Measurements from ENCODE around the gene RIMBP3C.
A peak's percentile ranks its signal among the peaks of the same experiment; 100 is the strongest.
"Not testable (repeated sequence)": the region's sequence is repeated elsewhere in the genome, so short reads cannot be mapped to it uniquely, and the experiment has no call there.

The RIMBP3C gene

DNA sequence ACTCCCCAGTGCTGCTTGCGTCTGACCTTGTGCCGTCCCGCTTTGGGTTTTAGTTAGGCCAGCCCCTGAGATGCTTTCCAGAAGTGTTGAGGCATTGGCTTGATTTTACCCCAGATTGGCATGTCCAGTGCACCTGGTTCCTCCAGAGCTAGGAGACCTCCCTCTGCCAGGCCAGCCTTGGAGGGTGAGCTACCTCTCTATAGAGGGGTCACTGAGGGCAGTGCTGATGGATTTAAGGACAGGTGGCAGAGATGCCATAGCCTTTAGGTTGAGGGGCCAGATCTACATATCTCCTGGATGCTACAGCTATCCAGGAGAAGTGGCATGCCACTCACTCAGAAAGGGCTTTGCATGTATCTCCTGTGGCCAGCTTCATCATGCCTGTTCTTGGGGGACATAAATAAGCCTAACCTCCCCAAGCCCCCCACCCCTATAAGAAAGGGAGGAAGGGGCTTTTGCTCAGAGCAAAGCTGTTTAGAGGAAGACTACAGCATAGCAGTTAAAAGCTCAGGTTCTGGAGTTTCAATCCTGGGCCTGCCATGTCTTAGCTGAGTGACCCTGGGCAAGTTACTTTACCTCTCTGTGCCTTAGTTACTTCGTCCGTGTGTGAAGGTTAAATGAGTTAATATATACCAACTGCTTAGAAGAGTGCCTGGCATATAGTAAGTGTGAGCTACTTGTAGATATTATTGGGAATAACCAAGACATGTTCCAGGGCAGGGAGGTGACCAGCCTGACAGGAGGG, 22.7 kb upstream of the RIMBP3C start:
- no peak for DNase-seq (ENCODE audit: low read depth)

DNA sequence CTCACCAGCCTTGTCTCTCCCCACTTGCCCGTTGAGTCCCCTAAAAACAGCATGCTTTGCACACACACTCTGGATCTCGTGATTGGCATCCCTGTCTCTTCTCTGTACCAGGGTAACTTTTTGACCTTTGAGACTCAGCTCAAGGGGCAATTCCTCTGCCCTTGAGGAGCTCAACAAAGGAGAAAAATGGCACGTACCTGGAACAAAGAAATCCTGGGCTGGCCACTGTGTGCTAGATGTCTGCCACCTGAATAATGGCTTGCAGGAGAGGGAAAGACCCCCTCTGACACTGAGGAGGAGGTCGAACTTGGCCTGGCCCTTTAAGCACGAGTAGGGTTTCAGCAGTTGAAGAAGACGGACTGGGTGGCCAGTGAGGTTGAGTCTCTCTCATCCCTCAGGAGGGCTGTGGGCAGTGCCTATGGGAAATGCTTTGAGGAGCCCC, 22.1 kb upstream of the RIMBP3C start:
- no peak for DNase-seq (ENCODE audit: low read depth)

DNA sequence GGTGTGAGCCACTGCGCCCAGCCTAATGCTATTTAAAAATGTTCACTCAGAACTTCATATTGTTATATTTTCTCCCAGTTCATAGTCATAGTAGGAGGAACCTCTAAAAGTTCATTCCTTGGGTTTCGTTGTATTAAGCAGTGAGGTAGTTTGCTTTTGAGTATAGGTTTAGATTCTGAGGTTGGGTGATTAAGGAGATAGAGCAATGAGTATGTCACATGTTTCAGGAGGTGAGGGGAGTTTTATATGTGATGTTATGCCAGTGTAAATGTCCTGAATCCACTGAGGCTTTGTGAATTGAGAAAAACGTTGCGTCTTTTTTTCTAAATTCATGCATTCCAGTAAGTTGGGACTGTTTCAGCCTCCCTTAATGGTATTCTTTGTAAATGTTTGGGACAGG, 20.4 kb upstream of the RIMBP3C start:
- no peak for DNase-seq (ENCODE audit: low read depth)

DNA sequence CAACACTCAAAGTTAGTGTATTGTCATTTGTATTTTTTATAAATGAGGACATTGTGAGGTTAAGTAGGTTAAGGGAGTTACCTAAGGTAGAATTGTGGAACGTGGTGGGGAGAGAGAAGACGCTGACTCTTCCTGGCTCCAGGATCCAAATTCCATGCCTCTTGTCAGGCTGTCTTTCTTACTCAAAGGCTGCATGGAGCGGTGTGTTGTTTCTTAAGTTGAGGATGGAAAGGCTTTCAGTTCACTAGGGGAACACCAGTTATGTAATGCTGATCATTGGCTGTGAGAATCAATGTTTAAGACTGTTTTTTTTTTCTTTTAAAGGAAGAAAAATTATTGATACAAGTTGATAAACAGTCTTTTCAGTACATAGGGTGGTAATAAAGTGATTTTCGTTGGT, 19.1 kb upstream of the RIMBP3C start:
- DNase-seq (ENCODE audit: low read depth) = no peak

DNA sequence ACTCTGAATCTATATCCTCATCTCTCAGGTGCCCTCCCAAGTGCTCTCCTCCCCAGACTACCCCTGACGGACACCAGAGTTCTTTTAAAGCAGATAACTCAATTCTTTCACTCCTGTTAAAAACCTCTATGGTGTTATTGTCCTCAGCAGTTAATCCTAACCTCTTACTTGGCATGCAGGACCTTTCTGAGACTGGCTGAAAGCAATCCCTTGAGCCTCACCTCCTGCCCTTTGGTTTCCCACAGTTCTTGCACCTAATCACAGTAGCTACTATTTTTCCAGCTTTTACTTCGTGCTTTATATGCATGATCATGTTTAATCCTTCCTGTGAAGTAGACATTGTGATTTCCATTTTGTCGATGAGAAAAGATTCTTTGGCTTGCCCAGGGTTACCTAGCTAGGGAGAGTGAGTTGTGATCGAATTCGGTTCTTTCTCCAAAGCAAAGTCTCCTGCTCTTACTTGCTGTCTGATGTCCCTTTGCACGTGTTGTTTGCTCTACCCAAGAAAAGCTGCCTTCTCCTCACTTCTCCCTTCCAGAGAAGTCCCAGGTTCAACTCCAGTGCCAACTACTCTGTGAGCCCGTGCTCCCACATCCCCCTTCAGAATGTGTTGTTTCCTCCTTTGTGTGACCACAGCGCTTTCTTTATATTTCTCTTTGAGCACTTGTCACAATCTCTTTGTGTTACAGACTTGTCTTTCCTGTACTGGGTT, 18.4 kb upstream of the RIMBP3C start:
- no peak for DNase-seq (ENCODE audit: low read depth)

DNA sequence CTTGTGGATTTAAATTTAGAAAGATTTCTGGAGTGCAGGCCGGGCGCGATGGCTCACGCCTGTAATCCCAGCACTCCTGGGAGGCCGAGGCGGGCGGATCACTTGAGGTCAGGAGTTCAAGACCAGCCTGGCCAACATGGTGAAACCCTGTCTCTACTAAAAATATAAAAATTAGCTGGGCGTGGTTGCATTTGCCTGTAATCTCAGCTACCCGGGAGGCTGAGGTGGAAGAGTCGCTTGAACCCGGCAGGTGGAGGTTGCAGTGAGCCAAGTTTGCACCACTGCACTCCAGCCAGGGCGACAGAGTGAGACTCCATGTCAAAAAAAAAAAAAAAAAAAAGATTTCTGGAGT, 17.8 kb upstream of the RIMBP3C start:
- not testable (repeated sequence) for DNase-seq (ENCODE audit: low read depth)

DNA sequence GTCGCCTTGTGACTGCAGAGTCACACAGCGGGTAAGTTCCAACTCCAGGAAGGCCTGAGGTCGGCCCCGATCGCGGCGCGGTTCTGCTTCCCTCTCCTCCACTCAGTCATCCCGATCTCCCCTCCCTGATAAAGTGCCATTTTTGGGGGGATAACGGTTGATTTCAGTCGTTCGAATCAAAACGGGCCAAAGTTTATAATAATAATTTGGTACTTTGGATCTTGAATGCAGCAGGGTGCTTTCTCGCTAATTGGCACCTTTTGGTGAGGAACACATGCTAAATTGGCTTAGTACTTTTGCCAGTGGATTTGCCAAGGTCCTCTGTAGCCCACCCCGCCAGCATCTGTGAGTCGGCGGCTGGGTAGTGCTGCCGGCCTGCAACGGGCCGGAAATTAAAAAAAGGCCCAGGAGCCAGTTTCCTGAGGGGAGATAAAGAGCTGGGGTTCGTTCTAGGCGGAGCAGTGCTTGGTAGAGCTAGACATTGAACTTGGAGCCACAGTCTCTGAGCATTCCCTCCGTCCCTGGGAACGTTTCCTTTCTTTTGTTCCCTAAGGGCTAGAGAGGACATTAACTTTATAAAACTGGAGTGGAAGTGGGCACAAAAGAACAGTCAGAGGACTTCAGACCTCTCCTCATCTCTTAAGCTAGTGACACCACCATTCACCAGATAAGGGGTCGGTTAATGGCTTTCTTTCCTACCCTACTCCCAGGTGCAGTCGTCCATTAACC, 17.2 kb upstream of the RIMBP3C start:
- DNase-seq (ENCODE audit: low read depth) = peak; percentile 31

DNA sequence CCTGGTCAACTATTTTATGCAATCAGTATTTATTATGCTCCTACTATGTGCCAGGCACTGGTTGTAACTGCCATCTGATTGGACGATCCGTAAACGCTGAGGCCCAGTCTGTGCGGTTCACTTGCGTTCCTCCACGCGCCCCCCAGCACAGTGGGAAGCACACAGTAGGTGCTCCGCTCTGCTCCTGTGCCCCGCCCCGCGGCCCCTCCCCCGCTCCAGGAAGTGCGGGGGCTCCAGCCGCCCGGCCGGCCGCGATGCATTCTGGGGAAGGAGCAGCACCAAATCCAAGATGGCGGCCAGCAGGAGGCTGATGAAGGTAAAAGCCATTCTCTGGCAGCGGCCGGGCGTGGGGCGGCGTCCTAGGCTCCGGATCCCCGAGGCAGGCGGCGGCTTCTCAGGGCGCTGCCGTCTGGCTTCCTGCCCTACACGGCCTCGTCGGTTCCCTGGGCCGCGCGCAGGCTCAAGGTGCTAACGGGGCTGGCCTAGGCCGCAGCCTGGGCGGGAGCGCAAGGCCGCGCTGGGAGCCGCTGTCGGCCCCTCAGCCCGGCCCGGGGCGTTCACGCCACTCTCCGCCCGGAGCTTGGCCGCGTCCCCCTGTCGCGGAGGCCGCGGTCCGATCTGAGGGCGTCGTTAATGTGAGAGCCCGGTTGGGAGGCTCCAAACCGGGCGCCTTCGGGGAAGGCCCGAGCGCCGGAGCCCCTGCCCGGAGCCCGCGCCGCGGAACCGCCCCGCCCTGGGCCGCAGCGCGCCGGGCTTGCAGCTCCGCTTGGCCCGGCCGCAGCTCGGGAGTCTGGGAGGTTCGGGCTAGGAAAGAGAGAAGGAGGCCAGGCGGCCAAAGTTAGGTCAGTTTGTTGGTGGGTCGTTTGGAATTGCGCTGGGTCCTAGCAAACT, 16.4 kb upstream of the RIMBP3C start, which contains the start of gene UBE2L3:
Gene UBE2L3 (plus strand): TSS at position 259 of the 891 bp plus-strand sequence. CDS start 31 bp downstream, at position 290.
- DNase-seq (ENCODE audit: low read depth) = peak; percentile 70

DNA sequence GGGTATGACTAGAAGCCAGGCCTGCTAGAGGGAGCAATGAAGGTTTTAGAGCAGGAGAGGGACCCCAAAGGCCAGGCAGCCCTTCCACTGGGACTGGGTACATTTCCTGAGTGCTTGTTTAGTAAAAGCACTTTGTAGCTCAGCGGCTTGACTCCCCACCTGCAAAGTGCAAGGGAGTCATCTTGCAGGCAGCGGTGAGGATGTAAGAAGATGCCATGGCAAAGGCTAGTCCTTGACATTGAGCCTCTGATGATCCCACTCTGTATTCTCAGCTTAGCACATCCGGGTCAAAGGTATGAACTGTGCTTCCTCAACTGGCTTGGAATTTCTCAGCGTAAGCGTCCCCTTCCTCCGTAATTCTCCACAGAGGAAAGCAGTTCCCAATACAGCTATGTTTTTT, 13.2 kb upstream of the RIMBP3C start:
- DNase-seq (ENCODE audit: low read depth) = no peak

DNA sequence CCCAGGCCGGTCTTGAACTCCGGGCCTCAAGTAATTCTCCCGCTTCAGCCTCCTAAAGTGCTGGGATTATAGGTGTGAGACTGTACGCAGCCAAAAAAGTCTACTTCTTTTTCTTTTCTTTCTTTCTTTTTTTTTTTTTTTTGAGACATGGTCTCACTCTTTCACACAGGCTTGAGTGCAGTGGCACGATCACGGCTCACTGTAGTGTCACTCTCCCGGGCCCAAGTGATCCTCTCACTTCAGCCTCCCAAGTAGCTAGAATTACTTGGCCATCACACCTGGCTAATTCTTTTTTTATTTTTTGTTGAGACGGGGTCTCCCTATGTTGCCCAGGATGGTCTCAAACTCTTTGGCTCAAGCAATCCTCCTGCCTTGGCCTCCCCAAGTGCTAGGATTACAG, 12.7 kb upstream of the RIMBP3C start:
- DNase-seq (ENCODE audit: low read depth) = no peak

DNA sequence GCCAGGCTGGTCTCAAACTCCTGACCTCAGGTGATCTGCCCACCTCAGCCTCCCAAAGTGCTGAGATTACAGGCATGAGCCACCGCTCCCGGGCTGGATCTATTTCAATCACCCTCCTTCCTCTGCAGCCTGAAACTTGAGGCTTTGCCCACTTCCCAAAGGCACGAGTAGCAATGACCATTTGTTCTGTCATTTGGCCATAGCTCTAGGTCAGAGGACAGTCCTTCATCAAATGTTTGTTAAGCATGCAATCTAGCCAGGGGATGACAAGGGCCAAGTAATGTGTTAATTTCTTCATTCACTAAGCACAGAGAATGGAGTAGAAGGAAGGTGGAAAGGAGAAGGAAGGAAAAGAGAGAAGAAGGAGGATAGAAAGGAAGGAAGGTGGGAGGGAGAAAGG, 9.4 kb upstream of the RIMBP3C start:
- DNase-seq (ENCODE audit: low read depth) = not testable (repeated sequence)

DNA sequence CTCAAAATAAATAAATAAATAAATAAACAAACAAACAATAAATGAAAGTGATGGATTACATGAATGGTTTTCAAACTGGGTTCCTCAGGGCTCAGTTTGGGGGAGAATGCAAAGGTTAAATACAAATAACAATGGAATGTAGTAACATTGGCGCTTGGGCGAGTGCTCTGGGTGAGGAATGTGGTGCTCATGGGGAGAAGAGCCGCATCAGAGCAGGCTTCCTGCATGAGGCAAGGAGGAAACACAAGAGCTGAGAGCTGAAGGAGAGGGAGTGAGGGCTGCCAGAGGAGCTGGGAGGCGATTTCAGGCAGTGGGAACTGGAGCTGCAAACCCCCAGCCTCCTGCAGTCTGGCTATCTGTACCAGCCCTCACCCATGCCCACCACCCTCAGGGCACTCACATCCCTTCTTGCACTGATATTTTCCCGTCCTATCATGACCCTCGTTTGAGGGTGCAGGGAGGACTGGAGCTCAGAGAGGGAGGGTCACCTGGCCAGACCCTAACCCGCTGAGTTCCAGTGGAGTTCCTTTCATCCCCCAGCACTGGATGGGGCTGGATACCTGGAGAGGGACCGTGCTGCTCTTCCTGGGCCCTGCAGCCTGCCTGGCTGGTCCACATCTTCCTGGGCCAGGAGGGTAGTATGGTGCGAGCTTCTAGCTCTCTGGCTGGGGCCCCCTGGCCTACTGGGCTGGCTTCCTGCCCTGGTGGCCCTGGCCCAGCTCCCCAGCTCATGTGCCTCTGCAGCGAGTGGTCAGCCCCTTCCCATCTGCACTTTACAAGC, 8.3 kb upstream of the RIMBP3C start:
- DNase-seq (ENCODE audit: low read depth) = not testable (repeated sequence)

DNA sequence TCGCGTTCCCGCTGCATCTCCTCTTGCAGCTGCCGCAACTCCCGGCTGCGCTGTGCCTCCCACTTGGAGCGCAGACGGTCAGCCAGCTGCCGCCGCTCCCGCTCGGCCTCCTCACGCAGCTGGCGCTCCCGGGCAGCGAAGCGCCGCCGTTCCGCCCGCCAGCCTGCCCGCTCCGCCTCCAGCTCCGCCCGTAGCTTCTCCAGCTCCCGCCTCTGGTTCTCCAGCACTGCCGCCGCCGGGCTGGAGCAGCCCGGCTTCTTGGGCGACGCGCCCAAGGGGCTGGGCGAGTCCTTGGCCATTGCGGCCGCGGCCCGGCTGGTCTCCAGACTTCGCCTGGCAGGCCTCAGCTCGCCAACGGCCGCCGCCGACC, 598 bp downstream of the RIMBP3C start:
- DNase-seq (ENCODE audit: low read depth) = not testable (repeated sequence)

DNA sequence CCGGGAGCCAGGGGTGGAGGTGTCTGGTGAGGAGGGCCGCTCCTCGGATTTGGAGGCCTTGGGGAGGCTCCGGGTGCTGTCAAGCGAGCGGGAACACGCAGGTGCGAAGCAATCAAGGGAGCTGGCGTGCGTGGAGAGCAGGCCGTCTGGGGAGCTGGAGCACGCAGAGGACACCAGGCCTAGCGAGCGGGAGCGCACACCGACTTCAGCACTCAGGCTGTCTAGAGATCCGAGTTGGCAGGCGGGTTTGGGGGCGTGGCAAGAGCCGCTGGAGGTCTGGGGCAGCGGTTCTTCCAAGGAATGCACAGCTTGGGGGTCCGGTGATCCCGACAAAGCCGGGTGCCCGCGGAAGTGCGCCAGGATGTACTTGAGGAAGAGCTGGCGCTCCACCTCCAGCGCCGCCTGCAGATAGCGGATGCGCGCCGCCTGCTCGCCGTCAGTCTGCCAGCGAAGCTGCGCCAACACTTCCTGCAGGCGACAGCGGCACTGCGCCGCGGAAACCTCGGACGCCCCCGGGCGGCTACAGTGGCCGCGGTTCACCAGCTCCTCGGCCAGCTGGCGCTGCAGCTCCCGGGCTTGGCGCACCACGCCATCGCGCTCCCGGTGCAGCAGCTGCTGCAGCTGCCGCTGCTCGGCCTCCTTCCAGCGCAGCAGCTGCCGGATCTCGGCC, 1.1 kb downstream of the RIMBP3C start:
- not testable (repeated sequence) for DNase-seq (ENCODE audit: low read depth)

DNA sequence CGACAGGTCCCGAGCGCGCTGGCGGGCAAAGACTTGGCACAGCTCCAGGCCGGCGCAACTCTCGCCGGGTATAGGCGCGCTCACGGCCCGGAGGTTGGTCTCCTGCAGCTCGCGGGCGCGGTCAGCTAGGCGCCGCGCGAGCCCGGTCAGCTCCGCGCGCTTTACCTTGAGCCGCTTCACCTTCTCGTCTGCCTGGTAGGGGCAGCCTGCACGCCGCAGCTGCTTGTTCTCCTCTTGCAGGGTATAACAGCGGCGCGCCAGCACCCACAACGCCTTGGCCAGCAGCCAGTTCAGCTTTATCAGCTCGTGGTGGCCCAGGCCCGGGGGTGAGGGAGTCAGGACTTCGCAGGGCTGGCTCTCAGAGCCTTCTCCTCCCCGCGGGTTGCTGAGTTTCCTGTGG, 1.7 kb downstream of the RIMBP3C start:
- DNase-seq (ENCODE audit: low read depth) = not testable (repeated sequence)

DNA sequence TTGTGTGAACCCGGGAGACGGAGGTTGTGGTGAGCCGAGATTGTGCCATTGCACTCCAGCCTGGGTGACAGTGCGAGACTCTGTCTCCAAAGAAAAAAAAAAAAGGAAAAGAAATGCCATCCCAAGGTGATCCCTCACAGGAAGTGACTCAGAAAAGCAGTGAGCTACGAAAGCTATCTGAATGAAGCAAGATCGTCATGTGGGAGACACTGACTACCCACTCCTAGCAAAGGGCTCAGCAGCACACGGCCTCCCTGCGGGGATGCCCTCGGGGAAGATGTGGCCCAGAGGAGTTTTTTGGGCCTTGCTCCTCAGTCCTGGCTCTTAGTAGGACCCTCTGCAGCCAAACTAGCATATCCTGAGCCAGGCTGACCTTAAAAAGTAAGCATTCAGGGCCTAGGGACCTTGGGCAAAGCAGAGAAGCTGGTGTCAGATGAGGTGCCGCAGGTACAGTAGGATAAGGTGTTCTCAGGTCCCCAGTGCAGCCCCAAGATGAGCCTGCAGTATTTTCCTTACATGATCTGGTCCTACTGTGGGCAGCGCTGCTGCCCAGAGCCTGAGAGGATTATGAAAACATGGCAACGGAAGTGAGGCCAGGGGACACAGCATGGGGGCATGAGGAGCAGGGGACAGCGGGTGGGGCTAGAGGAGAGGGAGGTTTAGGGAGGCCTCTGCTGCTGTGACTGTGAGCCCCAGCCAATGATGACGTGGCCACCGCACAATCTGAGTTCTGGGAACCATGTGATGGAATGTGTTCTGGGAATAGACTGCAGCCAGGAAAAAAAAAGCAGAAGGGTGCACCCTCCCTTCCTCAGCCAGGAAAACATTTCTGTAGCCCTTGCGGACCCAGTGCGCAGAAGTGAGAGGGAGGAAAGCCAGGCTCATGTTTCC, 6.6 kb downstream of the RIMBP3C start:
- DNase-seq (ENCODE audit: low read depth) = not testable (repeated sequence)

DNA sequence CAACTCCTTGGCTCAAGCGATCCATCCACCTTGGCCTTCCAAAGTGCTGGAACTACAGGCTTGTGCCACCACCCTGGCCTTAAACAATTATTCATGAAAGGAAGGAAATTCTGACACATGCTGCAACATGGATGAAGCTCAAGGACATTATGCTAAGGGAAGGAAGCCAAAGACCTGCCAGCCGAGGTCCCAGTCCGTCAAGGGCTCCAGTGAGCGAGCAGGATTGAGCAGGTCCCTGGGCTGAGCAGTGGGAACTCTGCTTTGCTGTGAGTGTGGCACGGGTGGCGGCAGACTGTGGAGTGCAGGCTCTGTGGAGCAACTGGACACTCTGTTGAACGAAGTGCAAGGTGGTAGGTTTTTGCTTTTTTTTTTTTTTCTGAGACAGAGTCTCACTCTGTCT, 11.4 kb downstream of the RIMBP3C start:
- DNase-seq (ENCODE audit: low read depth) = not testable (repeated sequence)

DNA sequence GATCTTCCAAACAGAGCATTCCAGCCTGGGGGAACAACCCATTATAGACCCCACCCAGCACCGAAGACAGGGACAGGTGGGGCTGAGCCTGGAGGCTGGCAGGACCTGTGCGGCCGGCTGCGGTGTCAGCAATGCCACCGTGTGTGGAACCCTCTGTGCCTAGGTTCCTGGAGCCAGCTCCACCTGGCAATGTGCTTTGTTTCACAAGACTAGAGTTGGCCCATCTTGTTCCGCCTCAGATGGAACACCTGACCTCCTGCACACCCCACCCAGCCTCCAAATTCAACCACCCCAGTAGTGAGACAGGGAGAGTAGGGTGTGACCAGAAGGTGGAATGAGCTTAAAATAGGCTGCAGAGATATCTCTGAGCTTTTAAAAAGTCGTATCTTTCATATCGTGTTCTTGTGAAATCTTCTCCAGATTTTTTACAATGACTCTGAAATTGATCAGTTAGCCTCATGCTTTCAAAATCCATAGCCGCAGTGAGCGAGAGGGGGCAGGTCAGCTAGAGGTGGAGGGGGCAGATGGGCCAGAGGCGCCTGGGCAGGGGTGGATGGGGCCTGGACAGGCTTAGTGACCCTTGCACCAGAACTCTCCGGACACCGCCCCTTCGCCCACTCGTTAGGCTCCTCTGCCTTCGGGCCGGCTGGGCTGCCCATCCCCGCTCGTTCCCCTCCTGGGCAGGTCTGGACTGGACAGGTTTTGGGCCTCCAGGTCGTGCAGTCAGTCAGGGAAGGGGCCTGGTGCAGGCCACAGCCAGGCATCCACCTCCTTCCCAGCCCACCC, 18.2 kb downstream of the RIMBP3C start:
- not testable (repeated sequence) for DNase-seq (ENCODE audit: low read depth)

DNA sequence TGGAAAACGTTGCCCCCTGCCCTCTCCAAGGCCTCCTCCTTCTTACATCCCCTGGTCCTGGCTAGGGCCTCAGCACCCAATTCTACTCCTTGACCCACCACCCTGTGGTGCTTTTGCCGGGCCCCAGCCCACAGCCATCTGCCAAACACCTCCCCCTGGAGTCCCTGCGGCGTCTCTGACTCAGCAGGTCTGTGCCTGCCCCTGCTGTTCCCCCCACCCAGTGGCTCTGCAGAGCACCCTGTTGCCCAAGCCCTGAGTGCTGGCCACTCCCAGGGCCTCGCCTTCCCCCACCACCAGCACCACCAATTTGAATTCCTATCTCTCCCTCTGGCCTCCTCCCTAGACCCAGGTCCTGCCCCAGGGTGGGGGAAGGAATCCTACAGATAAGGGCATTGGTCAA, 19.7 kb downstream of the RIMBP3C start:
- DNase-seq (ENCODE audit: low read depth) = not testable (repeated sequence)
